Measurements from ENCODE around the gene TUBB. TPM values are rescaled to one million over a fixed set of nuclear protein-coding genes. Genes with fewer than 3 reads are reported as not detected.

The TUBB gene
- polyA plus RNA-seq, 1 of the 3 experiments (the other 2 are of a cell fraction), result 1,037 TPM

GRCh38 chr6:30683980-30684338 is 36.2 kb upstream of the TUBB start:
- Histone ChIP-seq H3K4me2 (peak overlapping the region; percentile 98), H3K27ac (ENCODE audit: low read depth in 2 of 2, low read length in 1 of 2) (peak overlapping the region; percentile 93 to 97), H3K79me2 (ENCODE audit: insufficient read depth) (peaks cover 100% of the 10 kb centered on the region), H2AFZ (ENCODE audit: low read depth) (no peak overlapping the region), H3K36me3 (replicated peaks in 1 of 2; ENCODE audit: control insufficient read depth in 1 of 2, insufficient read depth in 2 of 2, low read length in 1 of 2) (peaks cover 4 to 25% of the 10 kb centered on the region in 2 experiments), H3K4me3 (ENCODE audit: low read depth in 2 of 2, low read length in 1 of 2) (peak overlapping the region; percentile 74 to 77), H3K9ac (peak overlapping the region; percentile 97), H3K9me3 (no peaks in the 10 kb centered on the region), H4K20me1 (ENCODE audit: insufficient read depth) (peaks cover 28% of the 10 kb centered on the region), H3F3A (replicated peaks; ENCODE audit: insufficient read depth) (peaks cover 30% of the 10 kb centered on the region), H3K27me3 (ENCODE audit: insufficient read depth) (no peaks in the 10 kb centered on the region), H3K4me1 (ENCODE audit: control insufficient read depth in 1 of 2, insufficient read depth in 2 of 2, low read depth in 1 of 2, low read length in 1 of 2) (peaks cover 23 to 68% of the 10 kb centered on the region in 2 experiments; a peak in 3 of 4 replicates), H3K9me2 (no peaks in the 10 kb centered on the region)
- ChIA-PET POLR2A (interaction anchor here (1.2 kb wide), 1 partner anchor 37 kb away, joined by 4 read pairs; no protein-coding TSS in a partner anchor), CTCF (interaction anchor here (1.7 to 29.8 kb wide), 2 partner anchors 12 to 39 kb away, joined by 8 to 838 read pairs; partner anchors contain the start of genes DHX16, FLOT1, MDC1 and TUBB)
- DNase-seq, result no peak
- TF ChIP-seq NRF1 (IDR thresholded peaks at IDR 0.05; ENCODE audit: low read depth, low read length) (no peak), RFX5 (IDR thresholded peaks at IDR 0.05; ENCODE audit: low read length) (no peak), ELF1 (IDR thresholded peaks at IDR 0.05) (no peak), RCOR1 (IDR thresholded peaks at IDR 0.05; ENCODE audit: low read length) (no peak), IRF3 (IDR thresholded peaks at IDR 0.05; ENCODE audit: low read depth, low read length) (no peak), PBX3 (IDR thresholded peaks at IDR 0.05) (no peak), TCF12 (IDR thresholded peaks at IDR 0.05) (no peak), EP300 (IDR thresholded peaks at IDR 0.05; ENCODE audit: borderline replicate concordance in 1 of 2, low read depth in 1 of 2, low read length in 1 of 2) (no peak), REST (IDR thresholded peaks at IDR 0.05; ENCODE audit: low read depth, low read length) (no peak), FOXM1 (IDR thresholded peaks at IDR 0.05; ENCODE audit: low read depth) (no peak), GATA2 (CRISPR knock-in tag; IDR thresholded peaks at IDR 0.05) (no peak), SMC3 (IDR thresholded peaks at IDR 0.05; ENCODE audit: low read depth, low read length) (no peak), NFIC (IDR thresholded peaks at IDR 0.05; ENCODE audit: borderline replicate concordance) (no peak), FOSL2 (IDR thresholded peaks at IDR 0.05; ENCODE audit: borderline replicate concordance, low read depth) (no peak), CHD2 (IDR thresholded peaks at IDR 0.05; ENCODE audit: low read length, partially characterized antibody) (no peak)
- 34% methylated on average over 2 of the region's 2 CpGs for WGBS (ENCODE audit: low lambda C conversion rate)
